PC-3 (cell line): ENCODE results near the gene DCLRE1A. TPM values are rescaled to one million over a fixed set of nuclear protein-coding genes. Genes with fewer than 3 reads are reported as not detected.

Experiments
- ATAC-seq: fragments of 200-7000 bp; cut with Tn5 transposase; 2 replicates; pipeline ENCODE4 v1.9.1; 2020; ENCODE audit warnings: mild to moderate bottlenecking, moderate library complexity
- Bru-seq: library from RNA; stranded (reverse); fragments of 400-500 nt; gene quantifications from one replicate; lab custom pipeline; 2021; lab: Mats Ljungman, UMichigan
- BruChase-seq, 2 experiments: library from RNA; stranded (reverse); fragments of 400-500 nt; gene quantifications; one replicate each; lab custom pipeline; 2021; lab: Mats Ljungman, UMichigan
- BruUV-seq: library from RNA; stranded (reverse); fragments of 400-500 nt; replicated peaks from 2 replicates; lab custom pipeline; 2021; lab: Mats Ljungman, UMichigan
- CTCF ChIA-PET: fragments of 300-600 bp; sonication (Branson Sonifier 250); formaldehyde crosslinking; loops from one replicate; lab custom pipeline; 2022; ENCODE audit warnings: antibody characterized with exemption; lab: Charles Lee
- POLR2A ChIA-PET: fragments of 300-600 bp; sonication (Branson Sonifier 250); formaldehyde crosslinking; loops from one replicate; lab custom pipeline; 2022; ENCODE audit warnings: antibody characterized with exemption; ENCODE audit not compliant: unreplicated experiment; lab: Charles Lee
- DNase-seq: peaks from one replicate; pipeline ENCODE4 v3.0.0-alpha.2; 2015
- H2AFZ ChIP-seq: fragments of 300-600 bp; sonication (generic); 2 replicates; pipeline ENCODE4 v1.6.0; 2016; ENCODE audit warnings: antibody characterized with exemption, low read length
- H3F3A ChIP-seq: fragments of 300-600 bp; sonication (generic); one replicate; pipeline ENCODE4 v1.6.0; 2017; ENCODE audit warnings: antibody characterized with exemption, low read length, control low read depth, mild to moderate bottlenecking; ENCODE audit not compliant: unreplicated experiment
- H3K27ac ChIP-seq: fragments of 300-600 bp; sonication (generic); 2 replicates; pipeline ENCODE4 v1.5.1; 2016; ENCODE audit warnings: mild to moderate bottlenecking, low read length
- H3K27me3 ChIP-seq: fragments of 300-600 bp; sonication (generic); 2 replicates; pipeline ENCODE4 v1.6.1; 2016; ENCODE audit warnings: low read length, mixed read lengths
- H3K36me3 ChIP-seq: fragments of 300-600 bp; sonication (generic); 2 replicates; pipeline ENCODE4 v1.6.1; 2016; ENCODE audit warnings: low read depth, mixed run types, low read length, mixed read lengths
- H3K4me1 ChIP-seq: fragments of 300-600 bp; sonication (generic); 2 replicates; pipeline ENCODE4 v1.5.1; 2016; ENCODE audit warnings: low read length; ENCODE audit not compliant: insufficient read depth
- H3K4me2 ChIP-seq: fragments of 300-600 bp; sonication (generic); 2 replicates; pipeline ENCODE4 v1.6.0; 2016; ENCODE audit warnings: low read length
- H3K4me3 ChIP-seq: fragments of 300-600 bp; sonication (generic); 2 replicates; pipeline ENCODE4 v1.5.1; 2016; ENCODE audit warnings: mild to moderate bottlenecking, low read length, mixed read lengths
- H3K79me2 ChIP-seq: fragments of 300-600 bp; sonication (generic); 2 replicates; pipeline ENCODE4 v1.6.1; 2017; ENCODE audit warnings: low read length, mixed read lengths
- H3K9ac ChIP-seq: fragments of 300-600 bp; sonication (generic); 2 replicates; pipeline ENCODE4 v1.6.0; 2016; ENCODE audit warnings: mild to moderate bottlenecking, low read length
- H3K9me2 ChIP-seq: fragments of 300-600 bp; sonication (generic); replicated peaks from 2 replicates; pipeline ENCODE4 v1.6.1; 2016; ENCODE audit warnings: mixed run types, low read length, mixed read lengths
- H3K9me3 ChIP-seq: fragments of 300-600 bp; sonication (generic); 2 replicates; pipeline ENCODE4 v1.6.1; 2016; ENCODE audit warnings: low read length, mixed read lengths
- H4K20me1 ChIP-seq: fragments of 300-600 bp; sonication (generic); 2 replicates; pipeline ENCODE4 v1.6.1; 2016; ENCODE audit warnings: low read length, mixed read lengths
- EZH2 ChIP-seq: fragments of 300-600 bp; sonication (generic); IDR thresholded peaks from one replicate; pipeline ENCODE4 v1.6.1; 2017; ENCODE audit warnings: antibody characterized with exemption, mild to moderate bottlenecking, low read length; ENCODE audit not compliant: unreplicated experiment
- EZH2phosphoT487 ChIP-seq: fragments of 300-600 bp; sonication (generic); IDR thresholded peaks from 2 replicates; pipeline ENCODE4 v1.6.1; 2018; ENCODE audit warnings: mild to moderate bottlenecking, antibody characterized with exemption, low read length, borderline replicate concordance
- intact Hi-C: fragments of 100-400 bp; cut with micrococcal nuclease; formaldehyde crosslinking; loops from 2 replicates; pipeline ENCODE4 v1.9.0; 2023
- long read RNA-seq: library from polyadenylated mRNA; unstranded; transcript quantifications from one replicate; pipeline ENCODE4 v2.0.0, GENCODE V29; 2021; ENCODE audit not compliant: unreplicated experiment
- total RNA-seq: library from RNA; depleted of rRNA; stranded (reverse); fragments of >200 nt; gene quantifications from 2 replicates; pipeline ENCODE4 v1.2.3, GENCODE V29; 2014; rRNA removed
- TF ChIP-seq, protein P1 (sequence below): fragments of 300-600 bp; sonication (generic); conservative IDR thresholded peaks from 2 replicates; pipeline ENCODE4 v1.5.1; 2017; ENCODE audit warnings: antibody characterized with exemption, low read depth, mild to moderate bottlenecking, low read length

Gene DCLRE1A
- total RNA-seq, result 3.3 and 5.0 TPM in 2 replicates
- percentile 43 among the genes with signal in this experiment for Bru-seq, nascent RNA
- BruChase-seq, experiment 1, labeled RNA remaining after a 6-hour chase, result percentile 61 among the genes with signal in this experiment
- BruChase-seq, experiment 2, labeled RNA remaining after a 2-hour chase, result percentile 52 among the genes with signal in this experiment
- long read RNA-seq, full-length matches to known transcripts, result 8 of 14 reads
- long read RNA-seq, partial matches to known transcripts, result 3 of 14 reads
- long read RNA-seq, other reads (novel, unspliced or antisense), result 3 of 14 reads

DNA sequence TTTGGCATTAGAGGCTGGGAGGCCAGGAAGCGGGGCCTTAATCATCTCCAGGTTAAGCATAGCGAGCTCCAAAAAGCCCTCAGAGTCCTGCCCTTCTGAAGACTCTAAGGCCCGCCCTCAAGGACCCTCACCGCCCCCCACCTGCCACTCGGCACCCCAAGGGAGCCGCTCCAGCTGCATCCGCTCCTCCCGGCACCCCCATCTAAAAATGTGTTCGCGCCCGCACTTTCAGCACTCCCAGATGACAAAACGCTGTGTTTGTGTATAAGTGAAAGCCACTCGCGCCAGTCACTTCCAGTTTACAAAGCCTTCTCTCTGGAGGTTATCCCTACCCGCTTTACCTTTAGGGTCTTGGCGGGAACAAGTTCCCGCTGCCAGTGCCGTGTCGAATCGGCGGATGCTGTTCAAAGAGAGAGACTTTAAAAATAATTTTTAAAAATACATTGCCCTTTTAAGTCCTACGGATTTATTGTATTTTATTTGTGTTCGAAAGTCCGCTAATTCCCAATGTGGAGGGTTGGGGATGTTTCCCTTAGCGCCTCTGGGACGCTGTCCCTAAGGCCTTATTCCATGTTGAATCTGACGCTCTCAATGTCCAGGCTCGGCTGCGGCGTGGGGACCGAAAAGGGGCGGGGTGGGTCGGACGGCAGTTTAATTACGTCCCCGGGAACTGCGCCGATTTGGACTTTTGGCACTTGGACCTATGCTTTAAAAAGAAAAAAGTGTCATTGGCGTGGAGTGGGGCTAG, at the start of gene DCLRE1A, which contains the start of gene NHLRC2:
DCLRE1A (minus strand) TSS at position 70 of the 748 bp plus-strand sequence. CDS start 900 bp downstream, outside the sequence.
NHLRC2 (plus strand) TSS at position 649 of the 748 bp plus-strand sequence. CDS start 212 bp downstream, outside the sequence.
- POLR2A ChIA-PET, result no interaction called here

DNA sequence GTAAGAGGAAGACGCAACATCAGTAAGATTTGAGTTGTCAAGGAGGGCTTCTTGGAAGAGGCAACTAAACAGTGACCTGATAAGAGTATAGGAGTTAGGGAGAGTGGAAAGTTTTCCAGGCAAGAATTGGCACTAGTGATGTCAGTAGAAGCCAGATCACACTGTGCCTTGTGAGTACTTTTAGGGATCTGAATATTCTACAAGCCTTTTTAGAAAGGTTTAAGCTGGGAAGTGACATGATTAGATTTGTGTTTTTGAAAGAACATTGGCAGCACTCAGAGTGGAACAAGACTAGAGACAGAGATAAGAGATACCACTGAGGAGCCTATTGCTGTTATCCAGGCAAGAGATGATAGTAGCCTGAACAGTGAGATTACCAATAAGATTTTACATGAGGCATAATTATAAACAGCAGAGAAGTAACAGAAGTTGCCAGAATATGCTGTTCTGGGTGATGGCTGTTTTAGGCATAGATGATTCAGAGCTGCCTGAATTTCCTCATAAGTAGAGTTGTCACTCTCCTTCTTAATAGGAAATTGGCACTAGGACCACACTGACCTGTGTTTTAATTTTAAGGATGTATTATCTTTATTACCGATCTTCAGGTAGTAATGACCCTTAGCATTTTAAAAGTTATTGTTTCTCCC, 46.2 kb upstream of the DCLRE1A start:
- ChIA-PET POLR2A (no interaction called here), CTCF (no interaction called here)
- Histone ChIP-seq H2AFZ (no peak overlapping the region), H3K9me2 (no peaks in the 10 kb centered on the region), H4K20me1 (peaks cover 6% of the 10 kb centered on the region; the same call in 1 of the 2 replicates), H3F3A (no peaks in the 10 kb centered on the region), H3K9me3 (no peaks in the 10 kb centered on the region), H3K27ac (no peak overlapping the region), H3K36me3 (peaks cover 5% of the 10 kb centered on the region; the same call in 1 of the 2 replicates), H3K79me2 (no peaks in the 10 kb centered on the region), H3K9ac (no peak overlapping the region), H3K4me3 (no peak overlapping the region), H3K27me3 (no peaks in the 10 kb centered on the region), H3K4me1 (peaks cover 6% of the 10 kb centered on the region), H3K4me2 (no peak overlapping the region)
- no peak for DNase-seq
- intact Hi-C loops, result no loop called here
- TF ChIP-seq, protein P1, sequence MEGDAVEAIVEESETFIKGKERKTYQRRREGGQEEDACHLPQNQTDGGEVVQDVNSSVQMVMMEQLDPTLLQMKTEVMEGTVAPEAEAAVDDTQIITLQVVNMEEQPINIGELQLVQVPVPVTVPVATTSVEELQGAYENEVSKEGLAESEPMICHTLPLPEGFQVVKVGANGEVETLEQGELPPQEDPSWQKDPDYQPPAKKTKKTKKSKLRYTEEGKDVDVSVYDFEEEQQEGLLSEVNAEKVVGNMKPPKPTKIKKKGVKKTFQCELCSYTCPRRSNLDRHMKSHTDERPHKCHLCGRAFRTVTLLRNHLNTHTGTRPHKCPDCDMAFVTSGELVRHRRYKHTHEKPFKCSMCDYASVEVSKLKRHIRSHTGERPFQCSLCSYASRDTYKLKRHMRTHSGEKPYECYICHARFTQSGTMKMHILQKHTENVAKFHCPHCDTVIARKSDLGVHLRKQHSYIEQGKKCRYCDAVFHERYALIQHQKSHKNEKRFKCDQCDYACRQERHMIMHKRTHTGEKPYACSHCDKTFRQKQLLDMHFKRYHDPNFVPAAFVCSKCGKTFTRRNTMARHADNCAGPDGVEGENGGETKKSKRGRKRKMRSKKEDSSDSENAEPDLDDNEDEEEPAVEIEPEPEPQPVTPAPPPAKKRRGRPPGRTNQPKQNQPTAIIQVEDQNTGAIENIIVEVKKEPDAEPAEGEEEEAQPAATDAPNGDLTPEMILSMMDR, result no peak
- TF ChIP-seq EZH2phosphoT487 (no peak), EZH2 (no peak)
- no peak for ATAC-seq
- no TSS peak for BruUV-seq

More for the DNA sequence above, at the start of gene DCLRE1A, which contains the start of gene NHLRC2:
- peaks cover 7% of the 10 kb centered on the region; the same call in 1 of the 2 replicates for H3K36me3 ChIP-seq
- H3K4me2 ChIP-seq, result peak within 1 kb of the TSS; percentile 97
- intact Hi-C loops, result loop anchor here (2.0 to 5.0 kb wide), 3 partner anchors 41 to 188 kb away; partner anchors contain the start of gene ADRB1
- DNase-seq, result peak; percentile 67
- H3K9me2 ChIP-seq, result no peaks in the 10 kb centered on the region
- peak; percentile 66 for ATAC-seq
- no peaks in the 10 kb centered on the region for H3K27me3 ChIP-seq
- peaks cover 57% of the 10 kb centered on the region for H3K79me2 ChIP-seq
- H3F3A ChIP-seq, result no peaks in the 10 kb centered on the region
- peak within 1 kb of the TSS; percentile 55 for H3K27ac ChIP-seq
- BruUV-seq, result no TSS peak
- H3K4me3 ChIP-seq, result peak within 1 kb of the TSS; percentile 93
- H3K9ac ChIP-seq, result peak within 1 kb of the TSS; percentile 92
- peaks cover 43% of the 10 kb centered on the region for H3K4me1 ChIP-seq
- TF ChIP-seq EZH2phosphoT487 (no peak), EZH2 (no peak)
- TF ChIP-seq, protein P1, result no peak
- H4K20me1 ChIP-seq, result 0 out of 2 replicates have a peak, but pooled peaks cover 4% of the 10 kb centered on the region
- CTCF ChIA-PET, result no interaction called here
- H2AFZ ChIP-seq, result peak within 1 kb of the TSS; percentile 99
- no peaks in the 10 kb centered on the region for H3K9me3 ChIP-seq
